ENCODE data around the gene NOXO1. TPM values are rescaled to one million over a fixed set of nuclear protein-coding genes. Genes with fewer than 3 reads are reported as not detected.

NOXO1 gene
- total RNA-seq, 1 donor from 2014 or later, result 0.42 TPM

- H3K4me1 Mint-ChIP-seq, result peaks cover 29% of the 10 kb centered on the region
- peak overlapping the region; percentile 67 for H3K4me3 Mint-ChIP-seq
- H3K36me3 Mint-ChIP-seq, result no peaks in the 10 kb centered on the region
- TF ChIP-seq, protein P1, sequence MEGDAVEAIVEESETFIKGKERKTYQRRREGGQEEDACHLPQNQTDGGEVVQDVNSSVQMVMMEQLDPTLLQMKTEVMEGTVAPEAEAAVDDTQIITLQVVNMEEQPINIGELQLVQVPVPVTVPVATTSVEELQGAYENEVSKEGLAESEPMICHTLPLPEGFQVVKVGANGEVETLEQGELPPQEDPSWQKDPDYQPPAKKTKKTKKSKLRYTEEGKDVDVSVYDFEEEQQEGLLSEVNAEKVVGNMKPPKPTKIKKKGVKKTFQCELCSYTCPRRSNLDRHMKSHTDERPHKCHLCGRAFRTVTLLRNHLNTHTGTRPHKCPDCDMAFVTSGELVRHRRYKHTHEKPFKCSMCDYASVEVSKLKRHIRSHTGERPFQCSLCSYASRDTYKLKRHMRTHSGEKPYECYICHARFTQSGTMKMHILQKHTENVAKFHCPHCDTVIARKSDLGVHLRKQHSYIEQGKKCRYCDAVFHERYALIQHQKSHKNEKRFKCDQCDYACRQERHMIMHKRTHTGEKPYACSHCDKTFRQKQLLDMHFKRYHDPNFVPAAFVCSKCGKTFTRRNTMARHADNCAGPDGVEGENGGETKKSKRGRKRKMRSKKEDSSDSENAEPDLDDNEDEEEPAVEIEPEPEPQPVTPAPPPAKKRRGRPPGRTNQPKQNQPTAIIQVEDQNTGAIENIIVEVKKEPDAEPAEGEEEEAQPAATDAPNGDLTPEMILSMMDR (IDR thresholded peaks at IDR 0.05; ENCODE audit: unreplicated experiment), result no peak
- no peaks in the 10 kb centered on the region for H3K9me3 Mint-ChIP-seq
- DNase-seq (ENCODE audit: low spot score in 2 of 2, unreplicated experiment in 2 of 2), result no peak
- H3K27me3 Mint-ChIP-seq (ENCODE audit: low read depth), result no peaks in the 10 kb centered on the region
- peak overlapping the region; percentile 92 for H3K27ac Mint-ChIP-seq
These were observed 27.4 kb upstream of the NOXO1 start for GRCh38 chr16:2008631-2009163.

- H3K4me3 Mint-ChIP-seq, result peak overlapping the region; percentile 67
- no peaks in the 10 kb centered on the region for H3K9me3 Mint-ChIP-seq
- no peak for DNase-seq (ENCODE audit: low spot score in 2 of 2, unreplicated experiment in 2 of 2)
- TF ChIP-seq, protein P1 (IDR thresholded peaks at IDR 0.05; ENCODE audit: unreplicated experiment), result no peak
- H3K27ac Mint-ChIP-seq, result peak overlapping the region; percentile 92
- no peaks in the 10 kb centered on the region for H3K36me3 Mint-ChIP-seq
- H3K27me3 Mint-ChIP-seq (ENCODE audit: low read depth), result no peaks in the 10 kb centered on the region
- peaks cover 29% of the 10 kb centered on the region for H3K4me1 Mint-ChIP-seq
These were observed 26.8 kb upstream of the NOXO1 start for GRCh38 chr16:2008009-2008526.

GRCh38 chr16:2007081-2007836 lies 26.0 kb upstream of the NOXO1 start:
- TF ChIP-seq, protein P1 (IDR thresholded peaks at IDR 0.05; ENCODE audit: unreplicated experiment), result no peak
- no peak for DNase-seq (ENCODE audit: low spot score in 2 of 2, unreplicated experiment in 2 of 2)
- peak overlapping the region; percentile 34 for H3K27ac Mint-ChIP-seq
- H3K27me3 Mint-ChIP-seq (ENCODE audit: low read depth), result no peaks in the 10 kb centered on the region
- H3K9me3 Mint-ChIP-seq, result no peaks in the 10 kb centered on the region
- peak overlapping the region; percentile 67 for H3K4me3 Mint-ChIP-seq
- peaks cover 29% of the 10 kb centered on the region for H3K4me1 Mint-ChIP-seq
- peaks cover 3% of the 10 kb centered on the region for H3K36me3 Mint-ChIP-seq

DNA sequence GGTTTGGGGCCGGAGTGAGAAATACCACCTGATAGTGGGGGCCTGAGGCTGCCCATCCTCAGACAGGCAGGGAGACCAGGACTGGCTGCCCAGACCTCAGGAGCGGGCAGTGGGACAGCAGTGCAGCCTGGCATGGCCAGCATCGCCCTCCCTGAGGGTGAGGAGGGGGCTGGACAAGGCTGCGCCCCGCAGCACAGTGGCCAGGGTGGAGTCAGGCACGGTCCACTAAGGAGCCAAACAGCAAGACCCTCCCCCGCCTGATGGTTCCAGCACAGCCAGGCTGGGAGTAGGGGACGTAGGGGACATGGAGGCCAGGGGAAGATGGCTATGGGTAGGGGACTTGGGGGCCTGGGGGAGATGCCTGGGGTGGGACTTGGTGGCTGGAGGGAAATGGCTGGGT lies 25.0 kb upstream of the NOXO1 start:
- H3K27me3 Mint-ChIP-seq (ENCODE audit: low read depth), result no peaks in the 10 kb centered on the region
- H3K36me3 Mint-ChIP-seq, result peaks cover 4% of the 10 kb centered on the region

DNA sequence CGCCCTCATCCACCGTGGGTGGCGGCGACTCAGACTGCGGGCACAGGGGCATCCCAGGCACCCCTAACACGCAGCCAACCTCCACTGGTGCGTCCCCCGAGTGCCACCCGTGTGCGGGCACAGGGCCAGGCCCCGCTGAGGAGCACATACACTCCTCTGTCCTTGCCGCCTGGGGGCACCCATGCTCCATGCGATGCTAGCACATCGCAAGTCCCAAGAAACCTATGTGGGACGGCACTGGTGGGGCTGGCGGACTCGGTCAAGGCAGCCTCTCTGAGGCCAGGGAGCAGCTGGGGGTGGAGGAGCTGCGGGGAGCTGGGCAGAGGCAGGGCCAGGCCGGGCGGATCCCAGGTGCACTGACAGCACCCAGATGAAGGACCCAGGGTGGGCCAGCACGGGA lies 24.4 kb upstream of the NOXO1 start:
- H3K27ac Mint-ChIP-seq, result no peak overlapping the region
- TF ChIP-seq, protein P1 (IDR thresholded peaks at IDR 0.05; ENCODE audit: unreplicated experiment), result no peak
- H3K4me3 Mint-ChIP-seq, result no peak overlapping the region
- H3K4me1 Mint-ChIP-seq, result peaks cover 29% of the 10 kb centered on the region
- peaks cover 8% of the 10 kb centered on the region for H3K36me3 Mint-ChIP-seq
- DNase-seq (ENCODE audit: low spot score in 2 of 2, unreplicated experiment in 2 of 2), result no peak
- H3K27me3 Mint-ChIP-seq (ENCODE audit: low read depth), result no peaks in the 10 kb centered on the region
- no peaks in the 10 kb centered on the region for H3K9me3 Mint-ChIP-seq

More for the DNA sequence above, 25.0 kb upstream of the NOXO1 start:
- DNase-seq (ENCODE audit: low spot score in 2 of 2, unreplicated experiment in 2 of 2), result no peak
- H3K9me3 Mint-ChIP-seq, result no peaks in the 10 kb centered on the region
- TF ChIP-seq, protein P1 (IDR thresholded peaks at IDR 0.05; ENCODE audit: unreplicated experiment), result no peak
- peaks cover 29% of the 10 kb centered on the region for H3K4me1 Mint-ChIP-seq
- no peak overlapping the region for H3K4me3 Mint-ChIP-seq
- peak overlapping the region; percentile 30 for H3K27ac Mint-ChIP-seq
